Activated CD4-positive, alpha-beta T cell treated with anti-CD3 and anti-CD28 coated beads, Interleukin-10, Interleukin-2, amounts not matched to agents 100 ng/mL and 50 ng/mL, durations not matched to agents 16 hours and 8 hours (primary cell): ENCODE data around the gene DMKN.

ENCODE experiments used
- DNase-seq: peaks from one replicate; pipeline ENCODE4 v3.0.0-alpha.2; 2020

The DMKN gene

DNA sequence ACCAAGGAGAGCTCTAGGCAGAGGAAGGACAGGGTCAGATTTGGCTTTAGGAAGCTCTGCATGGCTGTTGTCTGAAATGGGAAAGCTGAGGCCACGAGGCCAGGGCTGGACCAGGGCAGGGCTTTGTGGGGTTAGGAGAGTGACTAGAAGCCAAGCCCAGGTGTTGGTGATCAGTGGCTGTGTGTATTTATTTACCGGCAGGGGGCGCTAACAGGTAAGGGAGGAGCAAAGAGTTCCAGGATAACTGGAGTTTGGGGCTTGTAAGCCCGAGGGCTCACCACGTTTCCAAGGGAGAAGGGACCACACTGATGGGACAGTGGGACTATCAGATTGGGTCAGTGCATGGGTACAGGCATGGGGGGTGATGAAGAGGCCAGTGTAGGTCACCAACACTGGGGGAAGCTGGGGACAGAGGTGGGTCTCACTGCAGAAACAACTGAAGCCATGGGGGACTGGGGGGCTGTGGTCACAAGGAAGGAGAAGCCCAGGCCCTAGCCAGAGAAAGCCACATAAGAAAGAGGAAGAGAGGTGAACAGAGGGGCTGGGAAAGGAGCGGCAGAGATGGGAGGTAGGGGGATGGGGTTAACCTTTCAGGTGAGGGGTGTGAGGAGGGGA lies 35.8 kb upstream of the DMKN start:
- peak; percentile 71 for DNase-seq

GRCh38 chr19:35546532-35546931 lies 33.1 kb upstream of the DMKN start:
- no peak for DNase-seq

DNA sequence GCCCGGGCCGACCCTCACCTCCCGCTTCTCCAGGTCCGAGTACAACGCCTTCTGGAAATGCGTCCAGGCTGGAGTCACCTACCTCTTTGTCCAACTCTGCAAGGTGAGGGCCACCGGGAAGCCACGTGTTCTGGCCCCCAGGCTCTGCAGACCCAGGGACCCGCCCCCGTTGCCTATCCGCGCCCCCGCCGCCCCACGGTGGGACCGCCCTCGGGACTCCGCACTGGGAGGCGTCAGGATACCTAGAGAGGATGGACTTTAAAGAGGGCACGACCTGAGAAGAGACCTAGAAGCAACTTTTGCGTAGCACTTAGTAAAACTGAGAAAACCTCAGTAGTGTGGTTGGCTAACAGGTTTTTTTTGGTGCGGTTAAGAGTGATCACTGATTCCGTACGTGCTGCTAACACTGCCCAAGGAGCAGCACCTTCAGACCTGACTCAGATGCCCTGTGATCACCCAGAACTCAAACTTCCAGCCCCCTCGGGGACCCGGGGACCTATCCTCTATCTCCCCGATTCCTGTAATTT lies 32.5 kb upstream of the DMKN start:
- DNase-seq: peak; percentile 87

- DNase-seq: peak; percentile 92
These were observed 31.8 kb upstream of the DMKN start, which contains the start of gene TMEM147 for GRCh38 chr19:35545001-35545854. TMEM147 (plus strand) TSS chr19:35545626; CDS start chr19:35545740, 114 bp downstream.

- DNase-seq: no peak
These were observed 30.8 kb upstream of the DMKN start for GRCh38 chr19:35544110-35544802.

DNA sequence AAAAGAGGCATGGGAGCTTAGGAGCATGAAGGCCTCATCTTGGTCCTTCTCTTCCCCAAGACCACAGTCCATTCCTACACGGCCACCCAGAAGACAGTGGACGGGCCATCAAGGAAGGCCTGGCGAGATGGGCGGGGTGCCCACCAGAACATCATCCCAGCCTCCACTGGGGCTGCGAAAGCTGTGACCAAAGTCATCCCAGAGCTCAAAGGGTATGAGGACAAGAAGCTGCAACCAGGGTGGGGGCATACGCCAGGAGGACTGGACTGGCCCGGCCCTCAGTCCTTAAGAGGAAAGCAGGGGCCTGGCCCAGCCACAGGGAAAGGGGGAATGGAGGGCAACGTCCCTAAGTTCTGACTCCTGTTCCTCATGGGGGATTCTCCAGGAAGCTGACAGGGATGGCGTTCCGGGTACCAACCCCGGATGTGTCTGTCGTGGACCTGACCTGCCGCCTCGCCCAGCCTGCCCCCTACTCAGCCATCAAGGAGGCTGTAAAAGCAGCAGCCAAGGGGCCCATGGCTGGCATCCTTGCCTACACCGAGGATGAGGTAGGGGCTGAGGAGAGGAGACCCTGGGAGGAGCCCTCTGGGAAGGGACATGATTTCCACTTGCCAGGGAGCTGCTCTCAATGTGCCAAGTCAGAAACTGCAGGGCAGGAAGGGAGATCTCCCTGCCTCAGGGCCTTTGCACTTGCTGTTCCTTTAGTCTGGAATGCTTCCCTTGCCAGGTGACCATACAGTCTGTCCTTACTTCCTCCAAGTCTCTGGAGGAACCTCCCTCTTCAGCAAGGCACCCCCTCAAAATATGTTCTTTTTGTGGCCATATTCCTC lies 30.0 kb upstream of the DMKN start:
- DNase-seq: no peak

DNA sequence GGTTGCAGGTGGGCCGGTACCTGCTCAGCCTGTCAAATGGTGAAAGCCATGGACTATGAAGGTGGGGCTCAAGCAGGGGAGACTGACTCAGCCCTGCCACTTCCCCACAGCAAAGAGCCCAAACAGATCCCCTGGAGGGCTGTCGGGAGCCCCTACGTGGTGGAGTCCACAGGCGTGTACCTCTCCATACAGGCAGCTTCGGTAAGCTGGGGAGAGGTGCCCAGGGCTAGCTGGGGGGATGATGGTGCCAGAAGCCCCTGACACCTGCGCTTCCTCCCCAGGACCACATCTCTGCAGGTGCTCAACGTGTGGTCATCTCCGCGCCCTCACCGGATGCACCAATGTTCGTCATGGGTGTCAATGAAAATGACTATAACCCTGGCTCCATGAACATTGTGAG lies 28.8 kb upstream of the DMKN start:
- DNase-seq: no peak

DNA sequence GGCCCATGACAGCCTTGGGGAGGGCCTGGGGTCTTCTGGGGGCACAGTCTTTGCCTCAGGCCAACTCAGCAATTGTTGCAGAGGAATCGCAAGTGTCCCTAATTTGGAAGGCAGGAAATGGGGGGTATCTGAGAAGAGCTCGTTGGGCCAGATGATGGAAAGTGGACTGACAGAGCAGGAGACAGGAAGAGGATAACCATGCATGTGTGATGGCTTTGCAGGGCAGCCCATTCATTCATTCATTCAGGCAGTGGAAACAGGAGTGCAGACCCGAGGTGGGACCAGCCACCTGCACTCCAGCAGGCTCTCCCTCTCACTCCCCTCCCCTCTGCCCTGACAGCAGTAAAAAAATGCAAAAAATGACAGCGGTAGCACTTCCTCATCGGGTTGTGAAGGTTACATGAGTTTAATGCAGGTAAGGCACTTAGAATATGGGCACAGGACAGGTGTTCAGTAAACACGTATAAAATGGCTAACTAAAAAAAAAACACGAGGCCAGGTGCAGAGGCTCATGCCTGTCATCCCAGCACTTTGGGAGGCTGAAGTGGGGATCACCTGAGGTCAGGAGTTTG lies 27.0 kb upstream of the DMKN start:
- no peak for DNase-seq

DNA sequence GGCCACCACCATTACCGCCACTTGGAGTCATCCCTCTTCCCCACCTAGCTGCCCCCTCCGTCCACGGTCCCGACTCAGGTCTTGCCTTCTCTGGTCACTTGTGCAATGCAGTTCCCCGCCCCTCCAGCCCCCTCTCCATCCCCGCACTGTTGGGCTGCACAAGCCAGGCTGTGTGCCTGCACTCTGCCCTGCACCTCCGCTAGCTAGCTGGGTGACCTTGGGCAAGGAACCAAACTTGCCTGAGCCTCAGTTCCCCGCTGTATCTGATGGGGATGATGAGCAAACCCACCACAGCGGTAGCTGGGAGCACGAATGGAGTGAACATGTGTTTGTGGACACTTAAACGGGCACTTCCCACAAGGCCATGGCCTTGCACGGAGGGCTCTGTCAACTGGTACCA lies 26.4 kb upstream of the DMKN start:
- DNase-seq: no peak

GRCh38 chr19:35539314-35539713 lies 25.9 kb upstream of the DMKN start:
- no peak for DNase-seq

DNA sequence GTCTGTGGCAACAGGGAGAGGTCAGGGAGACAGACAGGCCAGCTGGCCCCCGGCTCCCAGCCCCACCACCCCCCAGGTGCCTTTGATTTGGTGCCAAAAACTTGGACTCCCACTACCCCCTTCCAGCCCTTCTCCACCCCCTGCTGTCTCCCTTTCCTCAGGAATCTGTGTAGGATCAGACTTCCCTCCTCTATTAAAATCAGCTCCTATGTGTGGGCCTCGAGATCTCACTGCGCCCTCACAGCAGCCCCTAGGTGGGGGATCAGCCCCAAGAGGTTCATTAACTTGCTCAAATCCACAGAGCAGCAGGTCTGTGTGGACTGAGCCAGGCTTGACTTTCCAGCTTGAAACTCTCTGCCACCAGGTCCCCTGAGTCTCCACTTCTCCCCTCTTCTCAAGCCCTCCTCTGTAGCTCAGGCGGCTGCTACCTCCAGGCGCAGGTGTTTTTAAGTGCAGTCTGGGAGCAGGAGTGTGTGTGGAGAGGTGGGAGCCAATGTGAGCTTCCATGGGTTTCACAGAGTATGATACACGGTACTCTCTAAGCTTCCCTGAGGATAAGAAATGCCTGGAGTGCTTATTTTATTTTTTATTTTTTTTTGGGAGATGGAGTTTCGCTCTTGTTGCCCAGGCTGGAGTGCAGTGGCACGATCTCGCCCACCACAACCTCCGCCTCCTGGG lies 21.5 kb upstream of the DMKN start:
- no peak for DNase-seq

DNA sequence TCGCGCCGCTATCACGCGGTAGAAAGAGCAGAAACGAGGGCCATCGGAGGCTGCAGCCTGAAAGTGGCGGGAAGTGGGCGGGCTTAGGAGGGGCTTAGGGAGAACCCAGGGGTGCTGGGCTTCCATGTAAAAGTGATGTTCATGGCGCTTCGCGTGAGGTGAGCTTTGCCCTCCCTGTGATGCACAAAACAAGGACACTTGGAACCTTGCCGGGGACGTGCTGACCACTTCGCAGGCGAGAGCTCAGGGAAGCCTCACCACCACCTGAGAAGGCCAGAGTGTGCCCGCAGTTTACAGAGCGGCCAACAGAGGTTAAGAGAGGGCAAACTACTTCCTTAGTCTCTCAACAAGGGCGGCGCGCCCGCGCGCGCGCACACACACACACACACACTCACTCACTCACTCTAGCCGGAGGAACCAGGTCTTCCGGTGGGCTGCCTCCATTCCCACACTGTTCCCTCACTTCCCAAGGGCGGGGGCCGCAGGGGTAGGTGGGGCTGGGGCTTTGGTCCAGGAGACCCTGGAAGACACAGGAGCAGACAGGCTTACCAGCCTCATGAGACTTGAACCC lies 20.5 kb upstream of the DMKN start:
- DNase-seq: peak; percentile 13

DNA sequence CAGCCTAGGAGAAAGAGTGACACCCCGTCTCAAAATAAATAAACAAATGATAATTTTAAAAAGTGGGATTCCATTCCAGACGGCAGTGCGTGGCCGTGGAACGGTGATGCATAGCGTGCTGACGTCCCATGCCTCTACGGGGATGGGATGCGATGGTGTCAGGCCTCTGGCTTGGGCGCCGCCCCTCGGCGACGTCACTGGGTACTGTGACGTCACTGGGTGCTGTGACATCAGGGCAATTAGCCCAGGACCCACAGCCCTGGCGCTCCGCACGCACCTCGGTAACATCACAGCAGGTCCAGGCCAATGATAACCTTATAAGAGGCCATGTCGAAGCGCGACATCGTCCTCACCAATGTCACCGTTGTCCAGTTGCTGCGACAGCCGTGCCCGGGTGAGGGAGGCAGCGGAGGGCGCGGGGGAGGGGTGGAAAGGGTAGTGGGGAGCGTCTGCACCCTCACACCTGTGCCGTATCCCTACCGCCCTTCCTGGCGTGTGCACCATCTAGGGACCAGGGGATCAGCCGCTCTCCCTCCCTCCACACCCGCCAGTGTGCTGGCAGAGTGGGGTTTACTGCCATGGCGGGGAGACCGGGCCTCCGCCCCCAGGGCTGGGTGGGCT lies 19.9 kb upstream of the DMKN start, which contains the start of gene GAPDHS:
TSS of gene GAPDHS (plus strand) at position 256 of the 621 bp plus-strand sequence. CDS start at position 328, 72 bp downstream.
- DNase-seq: no peak

- no peak for DNase-seq
These were observed 17.8 kb upstream of the DMKN start for GRCh38 chr19:35531291-35531690.

GRCh38 chr19:35529241-35530218 lies 16.1 kb upstream of the DMKN start:
- no peak for DNase-seq

- no peak for DNase-seq
These were observed 15.0 kb upstream of the DMKN start, which contains the start of gene SBSN for GRCh38 chr19:35528218-35529038. SBSN (minus strand) TSS chr19:35528311; CDS start chr19:35528281, 30 bp downstream.

GRCh38 chr19:35525873-35526272 lies 12.4 kb upstream of the DMKN start:
- no peak for DNase-seq

DNA sequence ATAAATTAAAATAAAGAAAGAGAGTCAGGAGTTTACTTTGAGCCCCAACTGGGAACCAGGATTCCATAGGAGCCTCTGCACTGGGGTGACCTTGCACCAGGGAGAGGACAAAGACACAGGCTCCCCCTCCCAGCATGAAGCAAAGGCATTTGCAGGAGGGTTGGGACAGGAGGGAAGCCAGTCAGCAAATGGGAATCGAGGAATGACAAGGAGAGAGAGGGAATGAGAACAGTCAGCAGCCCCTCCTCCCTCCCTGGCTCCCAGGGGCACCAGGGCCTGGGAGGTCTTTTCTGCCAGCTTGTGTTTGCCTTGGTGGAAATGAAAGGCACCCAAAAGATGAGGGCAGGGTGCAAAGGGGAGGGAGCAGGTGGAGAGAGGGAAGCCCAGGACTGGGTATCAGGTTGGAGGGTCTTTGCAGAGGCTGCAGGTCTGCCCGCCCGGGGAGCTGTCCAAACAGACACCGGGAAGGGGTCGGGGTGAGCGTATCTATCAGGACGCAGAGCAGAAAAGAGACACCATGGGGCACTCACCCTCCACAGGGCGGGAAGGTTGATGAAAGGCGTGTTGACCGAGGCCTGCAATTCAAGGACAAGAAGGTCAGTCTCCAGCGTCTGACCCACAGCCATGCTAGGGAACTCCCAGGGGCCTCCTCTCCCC lies 10.9 kb upstream of the DMKN start:
- DNase-seq: no peak
